ENCODE data around the gene CCDC80. TPM values are rescaled to one million over a fixed set of nuclear protein-coding genes. Genes with fewer than 3 reads are reported as not detected.

The CCDC80 gene
- total RNA-seq, 1 experiment from 2014 or later = 1.1 TPM

- CTCF ChIA-PET = interaction anchor here (0.6 to 0.9 kb wide), 3 partner anchors 41 to 516 kb away, joined by 3 to 6 read pairs (median 4); no protein-coding TSS in a partner anchor
- Mint-ChIP-seq H3K27ac (ENCODE audit: unreplicated experiment) (no peak overlapping the region), H3K27me3 (ENCODE audit: unreplicated experiment) (no peaks in the 10 kb centered on the region), H3K4me1 (ENCODE audit: low read depth, unreplicated experiment) (peaks cover 10% of the 10 kb centered on the region), H3K9me3 (ENCODE audit: low read depth, unreplicated experiment) (no peaks in the 10 kb centered on the region), H3K4me3 (ENCODE audit: low read depth, unreplicated experiment) (no peak overlapping the region), H3K36me3 (ENCODE audit: insufficient read depth, unreplicated experiment) (no peaks in the 10 kb centered on the region)
- TF ChIP-seq CTCF (IDR thresholded peaks at IDR 0.05; ENCODE audit: unreplicated experiment) = no peak
- intact Hi-C loops (cut with micrococcal nuclease; ENCODE audit: unreplicated experiment) = no loop called here
- no TSS peak for BruUV-seq (replicated peaks)
- DNase-seq = no peak
Observed at GRCh38 chr3:112688085-112688769, 47.3 kb upstream of the CCDC80 start.

GRCh38 chr3:112687616-112688015 lies 46.7 kb upstream of the CCDC80 start:
- DNase-seq = no peak
- H3K36me3 Mint-ChIP-seq (ENCODE audit: insufficient read depth, unreplicated experiment) = no peaks in the 10 kb centered on the region
- intact Hi-C loops (cut with micrococcal nuclease; ENCODE audit: unreplicated experiment) = no loop called here
- no peak overlapping the region for H3K4me3 Mint-ChIP-seq (ENCODE audit: low read depth, unreplicated experiment)
- BruUV-seq (replicated peaks) = no TSS peak
- CTCF ChIA-PET = interaction anchor here (0.6 kb wide), 1 partner anchor 49 kb away, joined by 4 read pairs; no protein-coding TSS in a partner anchor
- H3K27ac Mint-ChIP-seq (ENCODE audit: unreplicated experiment) = no peak overlapping the region
- peaks cover 10% of the 10 kb centered on the region for H3K4me1 Mint-ChIP-seq (ENCODE audit: low read depth, unreplicated experiment)
- H3K27me3 Mint-ChIP-seq (ENCODE audit: unreplicated experiment) = no peaks in the 10 kb centered on the region
- no peak for TF ChIP-seq CTCF (IDR thresholded peaks at IDR 0.05; ENCODE audit: unreplicated experiment)
- H3K9me3 Mint-ChIP-seq (ENCODE audit: low read depth, unreplicated experiment) = no peaks in the 10 kb centered on the region

GRCh38 chr3:112687211-112687610 lies 46.3 kb upstream of the CCDC80 start:
- Mint-ChIP-seq H3K36me3 (ENCODE audit: insufficient read depth, unreplicated experiment) (no peaks in the 10 kb centered on the region), H3K9me3 (ENCODE audit: low read depth, unreplicated experiment) (no peaks in the 10 kb centered on the region), H3K27me3 (ENCODE audit: unreplicated experiment) (no peaks in the 10 kb centered on the region), H3K27ac (ENCODE audit: unreplicated experiment) (no peak overlapping the region), H3K4me3 (ENCODE audit: low read depth, unreplicated experiment) (no peak overlapping the region), H3K4me1 (ENCODE audit: low read depth, unreplicated experiment) (peaks cover 10% of the 10 kb centered on the region)
- no peak for DNase-seq
- CTCF ChIA-PET = interaction anchor here (0.6 kb wide), 1 partner anchor 50 kb away, joined by 4 read pairs; no protein-coding TSS in a partner anchor
- TF ChIP-seq CTCF (IDR thresholded peaks at IDR 0.05; ENCODE audit: unreplicated experiment) = no peak
- BruUV-seq (replicated peaks) = no TSS peak
- intact Hi-C loops (cut with micrococcal nuclease; ENCODE audit: unreplicated experiment) = no loop called here

GRCh38 chr3:112685956-112686799 lies 45.2 kb upstream of the CCDC80 start:
- no peak for TF ChIP-seq CTCF (IDR thresholded peaks at IDR 0.05; ENCODE audit: unreplicated experiment)
- Mint-ChIP-seq H3K4me1 (ENCODE audit: low read depth, unreplicated experiment) (peaks cover 10% of the 10 kb centered on the region), H3K9me3 (ENCODE audit: low read depth, unreplicated experiment) (no peaks in the 10 kb centered on the region), H3K27me3 (ENCODE audit: unreplicated experiment) (no peaks in the 10 kb centered on the region), H3K36me3 (ENCODE audit: insufficient read depth, unreplicated experiment) (no peaks in the 10 kb centered on the region), H3K27ac (ENCODE audit: unreplicated experiment) (no peak overlapping the region), H3K4me3 (ENCODE audit: low read depth, unreplicated experiment) (no peak overlapping the region)
- intact Hi-C loops (cut with micrococcal nuclease; ENCODE audit: unreplicated experiment) = no loop called here
- BruUV-seq (replicated peaks) = no TSS peak
- DNase-seq = no peak
- CTCF ChIA-PET = no interaction called here

Measured in Calu3 (cell line).